HG03432 (cell line): ENCODE results near the gene CHRDL1.
A peak's percentile ranks its signal among the peaks of the same experiment; 100 is the strongest.
"Not testable (repeated sequence)": the region's sequence is repeated elsewhere in the genome, so short reads cannot be mapped to it uniquely, and the experiment has no call there.

Experiments
- ATAC-seq: cut with Tn5 transposase; IDR thresholded peaks from one replicate; pipeline ENCODE4 v1.9.1; 2021; ENCODE audit warnings: mild to moderate bottlenecking, moderate library complexity; ENCODE audit not compliant: unreplicated experiment

CHRDL1 gene

DNA sequence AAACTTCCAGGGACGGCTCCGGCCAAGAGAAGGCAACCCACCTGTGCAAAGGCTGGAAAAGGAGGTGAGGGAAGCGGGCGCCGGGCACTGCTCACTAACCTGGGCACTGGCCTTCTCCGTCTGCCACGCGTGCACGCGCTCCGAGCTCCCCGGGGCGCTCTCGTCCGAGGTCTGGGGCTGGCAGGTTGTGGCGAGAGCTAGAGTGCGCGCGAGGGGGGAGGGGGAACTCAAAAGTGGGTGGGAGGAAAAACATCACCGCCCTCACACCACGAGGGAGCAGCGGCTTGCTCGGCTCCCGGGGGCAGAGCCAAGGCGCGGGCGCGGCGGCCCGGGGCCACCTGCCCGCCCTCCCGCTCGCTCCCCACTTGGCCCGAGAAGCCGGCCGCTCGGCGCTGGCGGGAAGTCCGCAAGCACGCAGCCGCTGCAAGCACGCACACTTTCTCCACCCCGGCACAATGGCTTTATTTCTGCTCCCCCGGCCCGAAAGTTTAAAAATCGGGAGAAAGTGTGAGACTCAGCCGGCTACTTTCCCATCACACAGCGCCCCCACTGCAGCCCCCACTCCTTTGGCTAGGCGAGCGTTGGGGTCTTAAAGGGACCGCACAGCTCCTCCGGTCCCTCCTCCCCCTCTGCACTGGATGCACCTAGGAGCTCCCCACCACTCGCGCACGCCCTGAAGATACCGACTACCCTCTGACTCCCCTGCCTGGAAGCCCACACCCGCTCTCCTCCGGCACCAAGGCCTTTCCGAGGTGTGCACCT lies at the start of gene CHRDL1:
Gene CHRDL1, minus strand, starts transcription at position 173 of the 762 bp plus-strand sequence. CDS start 3,636 bp downstream, outside the sequence.
- ATAC-seq: peak; percentile 62

DNA sequence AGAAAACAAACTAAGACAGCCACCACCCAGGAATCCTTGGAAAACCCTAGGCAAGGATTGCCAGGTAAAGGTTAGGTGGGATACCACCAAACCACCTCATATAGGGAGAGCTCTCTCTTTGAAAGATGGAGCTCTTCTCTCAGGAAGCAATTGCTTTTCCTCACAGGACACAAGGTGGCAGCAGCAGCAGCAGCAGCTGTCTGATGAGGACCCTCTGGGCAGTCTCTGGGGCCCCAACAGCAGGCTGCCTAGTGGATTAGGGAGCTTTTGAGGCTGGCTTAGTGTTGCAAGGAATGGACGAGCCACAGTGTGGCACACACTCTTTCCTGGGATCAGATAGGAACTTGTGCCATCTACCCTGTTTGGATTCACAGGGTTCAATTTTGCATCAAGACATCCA lies 41.4 kb upstream of the CHRDL1 start:
- no peak for ATAC-seq

DNA sequence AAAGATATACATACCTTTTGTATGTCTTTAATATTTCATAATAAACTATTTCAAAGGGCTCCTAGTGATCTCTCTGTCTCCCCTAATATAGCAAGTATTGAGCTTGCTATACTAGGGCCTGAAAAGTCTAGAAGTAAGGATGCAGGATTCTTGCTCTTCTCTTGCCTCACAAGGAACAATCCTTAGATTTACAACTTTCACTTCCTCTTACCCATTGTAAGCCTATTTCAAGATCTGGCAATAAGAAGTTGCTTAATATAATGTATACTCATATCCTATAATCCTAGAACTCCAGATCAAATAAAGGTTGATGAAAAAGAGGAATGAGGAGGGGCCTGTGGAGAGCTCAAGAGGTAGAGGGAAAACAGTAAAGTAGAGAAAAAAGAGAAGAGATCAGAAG lies 40.8 kb upstream of the CHRDL1 start:
- ATAC-seq: no peak

DNA sequence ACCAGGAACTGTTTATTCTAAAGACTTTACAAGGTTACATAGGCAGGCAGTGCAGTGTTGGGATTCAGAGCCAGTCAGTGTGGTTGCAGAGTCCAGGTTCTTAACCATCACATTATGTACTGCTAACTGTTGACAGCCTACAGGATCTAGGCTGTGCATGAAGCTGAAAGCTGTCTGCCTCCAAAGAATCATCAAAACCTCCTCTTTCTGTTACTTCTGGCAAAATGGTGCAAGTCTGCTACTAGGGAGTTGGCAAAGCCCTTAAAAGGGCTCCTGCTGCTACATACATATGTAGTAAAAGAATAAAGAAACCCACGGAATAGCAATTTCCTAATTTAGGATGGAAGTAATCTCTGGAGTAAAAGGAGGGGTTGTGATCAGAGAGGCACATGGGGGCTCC lies 40.4 kb upstream of the CHRDL1 start:
- ATAC-seq: no peak

DNA sequence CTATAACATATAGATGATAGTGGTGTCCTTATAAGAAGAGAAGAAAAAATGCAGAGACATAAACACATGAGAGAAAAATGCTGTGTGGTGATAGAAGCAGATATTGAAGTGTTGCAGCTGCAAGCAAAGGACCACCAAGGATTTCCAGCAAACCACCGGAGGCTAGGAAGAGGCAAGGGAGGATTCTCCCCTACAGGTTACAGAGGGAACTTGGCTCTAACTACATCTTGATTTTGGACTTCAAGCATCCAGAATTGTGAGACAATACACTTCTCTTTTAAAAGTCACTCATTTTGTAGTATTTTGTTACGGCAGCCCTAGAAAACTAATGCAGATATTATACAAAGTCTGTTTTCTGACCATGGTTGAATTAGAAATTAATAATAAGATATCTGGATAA lies 30.4 kb upstream of the CHRDL1 start:
- ATAC-seq: no peak

DNA sequence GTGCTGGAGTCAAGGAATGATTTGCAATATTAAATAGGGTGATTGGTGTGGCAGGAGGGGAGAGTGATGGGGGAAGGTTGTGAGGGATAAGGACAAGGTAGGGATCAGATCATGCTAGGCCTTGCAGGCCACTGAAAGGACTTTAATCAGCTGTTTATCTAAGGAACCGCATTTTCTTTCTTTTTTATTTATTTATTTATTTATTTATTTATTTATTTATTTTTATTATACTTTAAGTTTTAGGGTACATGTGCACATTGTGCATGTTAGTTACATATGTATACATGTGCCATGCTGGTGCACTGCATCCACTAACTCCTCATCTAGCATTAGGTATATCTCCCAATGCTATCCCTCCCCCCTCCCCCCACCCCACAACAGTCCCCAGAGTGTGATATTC lies 20.9 kb upstream of the CHRDL1 start:
- not testable (repeated sequence) for ATAC-seq

- ATAC-seq: no peak
These were observed 10.5 kb upstream of the CHRDL1 start for GRCh38 chrX:110806145-110806544.

DNA sequence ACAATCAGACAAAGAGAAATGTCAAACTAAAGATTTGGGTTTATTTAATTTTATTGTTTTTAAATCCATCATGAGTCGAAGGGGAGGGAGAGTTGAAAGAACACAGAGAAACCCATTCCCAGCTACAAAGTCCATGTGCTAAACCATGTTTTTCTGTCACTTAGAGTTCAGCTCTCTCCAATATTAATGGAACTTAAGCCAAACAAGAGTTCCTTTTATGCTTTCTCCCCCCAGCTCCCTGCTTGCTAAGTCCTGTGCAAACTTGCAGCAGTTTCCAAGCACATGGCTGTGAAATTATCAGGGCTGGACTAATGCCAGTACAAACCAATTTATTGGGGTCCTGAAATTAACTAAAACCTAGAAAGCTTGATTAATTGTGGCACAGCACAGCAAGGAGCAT lies 9.7 kb upstream of the CHRDL1 start:
- ATAC-seq: no peak

GRCh38 chrX:110804446-110804845 lies 8.8 kb upstream of the CHRDL1 start:
- ATAC-seq: no peak

- no peak for ATAC-seq
These were observed 7.9 kb upstream of the CHRDL1 start for GRCh38 chrX:110803506-110803905.

DNA sequence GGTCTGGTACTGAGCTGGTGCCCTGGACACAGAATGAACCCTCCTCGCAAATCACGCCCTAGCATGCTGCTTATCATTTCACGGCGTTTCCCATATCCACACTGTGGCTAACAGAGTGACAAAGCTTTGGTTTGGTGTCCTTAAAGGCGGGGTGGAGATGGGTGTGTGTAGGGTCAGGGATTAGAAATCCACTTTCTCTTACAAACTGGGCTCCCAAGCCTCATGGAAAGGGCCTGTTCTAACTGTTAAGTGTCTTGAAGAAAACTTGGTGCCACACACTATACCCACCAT lies 735 bp upstream of the CHRDL1 start:
- no peak for ATAC-seq

- ATAC-seq: no peak
These were observed 1.0 kb downstream of the CHRDL1 start for GRCh38 chrX:110794601-110795000.

GRCh38 chrX:110791071-110791470 lies 4.5 kb downstream of the CHRDL1 start:
- ATAC-seq: no peak

GRCh38 chrX:110786486-110786885 lies 9.1 kb downstream of the CHRDL1 start:
- ATAC-seq: no peak

GRCh38 chrX:110759785-110760184 lies 35.8 kb downstream of the CHRDL1 start:
- ATAC-seq: no peak

DNA sequence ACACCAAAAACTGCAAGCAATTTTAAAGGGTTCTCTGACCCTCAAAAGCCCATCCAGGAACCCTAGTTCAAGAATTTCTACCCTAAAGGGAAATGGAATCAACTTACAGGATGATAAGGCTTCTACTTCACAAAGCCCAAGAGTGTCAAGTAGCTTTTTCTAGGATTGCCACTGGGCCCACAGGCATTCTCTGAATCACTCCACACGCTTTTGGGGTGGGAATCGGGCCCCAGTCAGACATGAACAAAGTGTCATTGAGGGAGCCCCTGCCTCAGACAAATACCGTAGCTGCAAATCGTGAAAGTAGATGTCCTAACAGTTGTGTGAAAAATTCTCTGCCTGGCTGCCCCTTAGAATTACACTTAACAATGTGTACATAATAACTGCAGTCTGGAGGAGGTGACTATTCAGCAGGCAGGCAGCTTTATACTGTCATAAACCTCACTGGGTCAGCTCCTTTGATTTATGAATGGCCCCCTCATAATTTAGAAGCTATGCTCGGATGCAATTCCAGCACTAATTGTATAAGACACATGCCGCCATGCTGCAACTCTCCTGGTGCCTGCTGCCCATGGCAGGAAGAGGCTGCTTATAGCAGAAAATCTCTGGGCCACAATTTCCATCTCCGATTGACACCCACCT lies 36.7 kb downstream of the CHRDL1 start:
- no peak for ATAC-seq

- no peak for ATAC-seq
These were observed 40.0 kb downstream of the CHRDL1 start for GRCh38 chrX:110755611-110756010.

DNA sequence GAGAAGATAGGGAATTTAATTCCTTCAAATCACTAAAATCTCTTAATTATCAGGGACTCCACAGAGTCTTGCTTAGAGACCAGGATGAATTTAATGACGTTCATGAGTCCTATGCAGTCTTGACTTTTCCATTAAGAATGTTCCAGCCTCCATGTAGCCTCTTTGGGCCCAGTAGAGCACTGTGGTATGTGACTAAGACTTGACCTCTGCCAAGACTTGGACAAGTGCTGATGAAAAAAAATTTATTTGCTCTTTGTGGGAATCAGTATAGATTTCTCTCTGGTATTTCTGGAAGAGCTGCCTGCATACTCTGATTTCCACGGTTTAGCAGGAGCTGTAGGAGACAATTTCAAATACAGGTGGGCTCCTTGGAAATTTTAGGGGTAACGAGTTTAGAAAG lies 40.6 kb downstream of the CHRDL1 start:
- no peak for ATAC-seq

DNA sequence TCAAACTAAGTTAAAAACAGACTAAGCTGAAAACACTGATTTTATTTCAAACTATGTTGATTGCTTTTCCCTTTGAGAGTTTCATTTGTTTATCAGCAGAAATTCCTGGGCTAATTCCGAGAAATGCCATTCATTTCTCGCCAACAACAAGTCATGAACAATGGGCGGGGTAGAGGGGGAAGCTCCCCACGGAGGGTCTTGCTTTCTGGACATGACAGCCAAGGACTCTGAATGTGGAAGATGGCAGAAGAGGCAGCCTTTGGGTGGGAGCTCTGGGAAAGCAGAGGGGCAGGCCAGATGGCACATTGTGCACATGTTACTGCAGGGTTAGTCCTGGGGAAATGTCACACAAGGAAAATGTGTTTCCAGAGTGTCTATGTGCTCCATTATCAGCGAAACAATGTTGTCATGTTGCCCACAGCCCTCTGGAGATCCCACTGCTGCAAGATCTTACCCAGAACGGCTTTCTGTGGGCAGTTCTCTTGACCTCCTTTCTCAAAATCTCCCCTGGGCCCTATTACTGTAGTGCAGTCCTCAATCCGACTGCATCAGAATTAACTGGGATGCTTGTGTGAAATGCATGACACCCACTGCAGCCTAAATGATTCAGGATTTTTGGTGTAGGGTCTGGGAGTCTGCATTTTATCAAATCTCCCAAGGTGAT lies 45.0 kb downstream of the CHRDL1 start:
- ATAC-seq: no peak

GRCh38 chrX:110748256-110748806 lies 47.3 kb downstream of the CHRDL1 start:
- ATAC-seq: no peak

GRCh38 chrX:110746014-110746413 lies 49.6 kb downstream of the CHRDL1 start:
- no peak for ATAC-seq

DNA sequence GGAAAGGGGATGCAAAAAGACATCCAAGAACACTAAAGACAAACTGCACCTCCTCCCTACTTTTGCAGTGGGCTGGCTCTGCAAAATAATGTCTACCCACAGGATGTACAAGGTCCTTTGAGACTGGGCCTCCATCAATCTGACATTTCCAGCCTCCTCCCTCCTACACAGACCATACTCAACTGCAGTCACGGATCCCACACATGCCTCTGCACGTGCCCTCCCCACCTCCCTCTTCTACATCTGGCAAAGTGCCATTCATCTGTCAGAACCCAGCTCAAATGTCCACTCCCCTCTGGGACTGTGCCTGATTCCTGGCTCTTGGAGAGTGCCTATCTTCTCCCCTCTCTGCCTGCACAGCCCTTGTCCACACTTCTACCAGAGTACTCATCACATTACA lies 50.3 kb downstream of the CHRDL1 start:
- ATAC-seq: no peak
